Measurements from ENCODE around the gene AUTS2. TPM values are rescaled to one million over a fixed set of nuclear protein-coding genes. Genes with fewer than 3 reads are reported as not detected.

Gene AUTS2
- total and polyA plus RNA-seq, 4 donors: 4.9 to 24.4 (median 7.0) TPM

- no peak for TF ChIP-seq HNF4A (conservative IDR thresholded peaks at IDR 0.05)
- TF ChIP-seq NR2F2 (IDR thresholded peaks at IDR 0.05): no peak
- no peak for TF ChIP-seq FOXA2 (IDR thresholded peaks at IDR 0.05)
- TF ChIP-seq TAF1 (conservative IDR thresholded peaks at IDR 0.05): no peak
- no peaks in the 10 kb centered on the region for H3K4me1 ChIP-seq (ENCODE audit: control insufficient read depth in 4 of 4, insufficient read depth in 4 of 4, low read length in 3 of 4)
- no peaks in the 10 kb centered on the region for H3K27me3 ChIP-seq (ENCODE audit: control insufficient read depth in 4 of 4, insufficient read depth in 4 of 4, low read length in 3 of 4)
- H3K9ac ChIP-seq (ENCODE audit: low read depth in 1 of 2, low read length in 2 of 2): no peak overlapping the region
- no peak overlapping the region for H3K27ac ChIP-seq (ENCODE audit: low read depth in 1 of 2, low read length in 2 of 2)
- no peak for DNase-seq (ENCODE audit: low spot score)
- no peaks in the 10 kb centered on the region for H3K9me3 ChIP-seq (ENCODE audit: control insufficient read depth in 4 of 4, low read length in 3 of 4)
- no peaks in the 10 kb centered on the region for H3K36me3 ChIP-seq (ENCODE audit: control insufficient read depth in 4 of 4, insufficient read depth in 3 of 4, low read depth in 1 of 4, low read length in 3 of 4)
- no peak overlapping the region for H3K4me3 ChIP-seq (ENCODE audit: low read depth in 1 of 3, low read length in 3 of 3)
- 89% methylated on average over 4 of the region's 4 CpGs for WGBS
These were observed 433.0 kb downstream of the AUTS2 start for GRCh38 chr7:70031245-70031644.

GRCh38 chr7:70032649-70033048 lies 434.4 kb downstream of the AUTS2 start:
- no peaks in the 10 kb centered on the region for H3K9me3 ChIP-seq (ENCODE audit: control insufficient read depth in 4 of 4, low read length in 3 of 4)
- H3K4me1 ChIP-seq (ENCODE audit: control insufficient read depth in 4 of 4, insufficient read depth in 4 of 4, low read length in 3 of 4): no peaks in the 10 kb centered on the region
- no peak overlapping the region for H3K9ac ChIP-seq (ENCODE audit: low read depth in 1 of 2, low read length in 2 of 2)
- H3K27ac ChIP-seq (ENCODE audit: low read depth in 1 of 2, low read length in 2 of 2): no peak overlapping the region
- no peak for DNase-seq (ENCODE audit: low spot score)
- no peak overlapping the region for H3K4me3 ChIP-seq (ENCODE audit: low read depth in 1 of 3, low read length in 3 of 3)
- TF ChIP-seq YY1 (IDR thresholded peaks at IDR 0.05) (no peak), TAF1 (conservative IDR thresholded peaks at IDR 0.05) (no peak), JUND (IDR thresholded peaks at IDR 0.05) (no peak), HNF4A (conservative IDR thresholded peaks at IDR 0.05) (no peak), HNF4G (IDR thresholded peaks at IDR 0.05) (no peak), SP1 (IDR thresholded peaks at IDR 0.05) (no peak), ZBTB33 (IDR thresholded peaks at IDR 0.05) (no peak), NR2F2 (IDR thresholded peaks at IDR 0.05) (no peak), REST (IDR thresholded peaks at IDR 0.05) (no peak), FOXA1 (IDR thresholded peaks at IDR 0.05) (no peak), RXRA (IDR thresholded peaks at IDR 0.05) (no peak), MAX (IDR thresholded peaks at IDR 0.05) (no peak), RAD21 (IDR thresholded peaks at IDR 0.05) (no peak), ATF3 (IDR thresholded peaks at IDR 0.05) (no peak), CTCF (IDR thresholded peaks at IDR 0.05; ENCODE audit: low read depth, low read length, missing input control) (no peak), FOXA2 (IDR thresholded peaks at IDR 0.05) (no peak), GABPA (IDR thresholded peaks at IDR 0.05 in 1 of 2, conservative IDR thresholded peaks at IDR 0.05 in 1 of 2) (no peak), EGR1 (IDR thresholded peaks at IDR 0.05; ENCODE audit: low read depth in 2 of 2) (no peak)
- no peaks in the 10 kb centered on the region for H3K36me3 ChIP-seq (ENCODE audit: control insufficient read depth in 4 of 4, insufficient read depth in 3 of 4, low read depth in 1 of 4, low read length in 3 of 4)
- no peaks in the 10 kb centered on the region for H3K27me3 ChIP-seq (ENCODE audit: control insufficient read depth in 4 of 4, insufficient read depth in 4 of 4, low read length in 3 of 4)
